ENCODE measurements around the gene GPR142. TPM values are rescaled to one million over a fixed set of nuclear protein-coding genes. Genes with fewer than 3 reads are reported as not detected.

The GPR142 gene
- total RNA-seq, 1 experiment from 2014 or later, result not detected

DNA sequence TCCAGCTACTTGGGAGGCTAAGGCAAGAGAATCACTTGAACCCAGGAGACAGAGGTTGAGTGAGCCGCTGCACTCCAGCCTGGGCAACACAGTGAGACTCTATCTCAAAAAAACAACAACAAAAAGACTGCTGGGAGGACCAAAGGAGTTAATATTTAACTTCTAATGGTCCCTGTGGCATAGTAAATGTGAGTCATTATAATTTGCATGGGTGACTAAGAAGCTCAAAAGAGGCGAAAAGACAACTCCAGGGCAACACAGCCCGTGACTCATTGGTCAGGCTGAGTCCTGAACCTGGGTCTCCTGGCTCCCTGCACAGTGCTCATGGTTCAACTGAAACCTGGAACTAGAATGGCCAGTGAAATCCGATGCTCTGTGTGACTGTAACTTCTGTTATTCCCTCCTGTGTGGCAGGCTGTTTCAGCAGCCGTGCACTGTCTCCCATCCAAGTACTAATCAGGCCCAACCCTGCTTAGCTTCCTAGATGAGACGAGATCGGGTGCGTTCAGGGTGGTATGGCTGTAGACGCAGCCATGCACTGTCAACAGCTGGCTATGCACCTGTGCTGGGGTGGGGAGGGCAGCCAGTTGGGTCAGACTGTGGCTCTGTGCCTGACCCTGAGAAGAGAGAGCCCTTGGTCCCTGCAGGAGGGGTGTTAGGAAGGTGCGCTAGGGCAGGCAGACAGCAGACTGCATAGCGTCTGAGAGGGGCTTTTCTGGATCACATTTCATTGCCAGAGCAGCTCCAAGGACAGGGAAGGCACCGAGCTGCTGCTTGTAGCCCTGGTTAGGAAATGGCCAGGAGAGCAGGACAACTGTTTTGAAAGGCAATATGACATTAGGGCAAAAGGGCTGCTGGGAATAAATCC, 50.1 kb downstream of the GPR142 start:
- DNase-seq (ENCODE audit: low read depth), result no peak

DNA sequence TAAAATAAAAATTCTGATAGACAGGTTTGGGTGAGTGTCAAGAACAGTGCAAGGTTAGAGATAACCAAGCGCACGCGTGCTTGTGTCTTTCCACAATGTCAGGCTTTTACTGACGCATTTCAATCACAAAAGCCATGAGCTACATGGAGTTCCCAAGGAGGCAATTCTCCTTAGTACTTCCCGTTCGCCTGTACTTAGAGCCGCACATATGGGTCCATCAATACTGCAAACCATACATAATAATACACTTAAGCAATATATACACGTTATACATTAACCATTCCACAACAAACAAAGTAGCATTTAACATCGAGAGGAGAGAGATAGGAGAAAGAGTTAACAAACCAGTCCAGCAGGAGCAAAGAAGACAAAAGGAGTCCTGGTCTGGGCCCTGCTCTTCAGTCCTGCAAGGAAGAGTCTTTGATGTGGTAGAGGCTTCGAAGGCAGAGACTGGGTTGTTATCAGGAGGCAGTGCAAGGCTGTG, 52.7 kb downstream of the GPR142 start:
- DNase-seq (ENCODE audit: low read depth), result no peak

Other genes starting within 250 kb of the GPR142 start
- 156 and 227 TPM in 2 replicates for gene RPL38, start 163.8 kb upstream of the GPR142 start, total RNA-seq (2014; rRNA removed)
- 1.1 and 1.9 TPM in 2 replicates for gene TTYH2, start 153.9 kb upstream of the GPR142 start, total RNA-seq (2014; rRNA removed)
- gene DNAI2, start 93.3 kb upstream of the GPR142 start, total RNA-seq (2014; rRNA removed), result not detected in 2 replicates
- gene KIF19, start 41.3 kb upstream of the GPR142 start, total RNA-seq (2014; rRNA removed), result not detected in 2 replicates
- not detected in 2 replicates for gene BTBD17, start 5.6 kb upstream of the GPR142 start, total RNA-seq (2014; rRNA removed)
- not detected in 2 replicates for gene GPRC5C, start 64.6 kb downstream of the GPR142 start, total RNA-seq (2014; rRNA removed)
- gene CD300A, start 99.1 kb downstream of the GPR142 start, total RNA-seq (2014; rRNA removed), result not detected in 2 replicates
- gene CD300LB, start 164.0 kb downstream of the GPR142 start, total RNA-seq (2014; rRNA removed), result not detected in 2 replicates
- not detected in 2 replicates for gene CD300C, start 178.6 kb downstream of the GPR142 start, total RNA-seq (2014; rRNA removed)
- gene CD300H, start 200.0 kb downstream of the GPR142 start, total RNA-seq (2014; rRNA removed), result not detected in 2 replicates
- gene CD300LD, start 224.8 kb downstream of the GPR142 start, total RNA-seq (2014; rRNA removed), result not detected in 2 replicates

All from LHCN-M2 (cell line).